Liver (tissue), 9 donors: Measurements from ENCODE around the gene ARR3. TPM values are rescaled to one million over a fixed set of nuclear protein-coding genes. Genes with fewer than 3 reads are reported as not detected.

Source experiments
- DNase-seq: peaks from one replicate; pipeline ENCODE4 v3.0.0-alpha.2; 2017; ENCODE audit warnings: low spot score
- H3K27ac ChIP-seq, 2 donors: one replicate each; pipeline ENCODE4 v1.7.0; 2013; ENCODE audit warnings: inconsistent platforms in 2 of 2, low read length in 2 of 2, control low read depth in 1 of 2, low read depth in 1 of 2, mild to moderate bottlenecking in 1 of 2
- H3K27me3 ChIP-seq, 4 donors: one replicate each; pipeline versions ENCODE4 v1.6.1 to v1.7.0; 2013; ENCODE audit warnings: low read length in 3 of 4, inconsistent platforms in 1 of 4, mild to moderate bottlenecking in 1 of 4, moderate library complexity in 1 of 4; ENCODE audit not compliant: control insufficient read depth in 4 of 4, insufficient read depth in 4 of 4
- H3K36me3 ChIP-seq, 4 donors: one replicate each; pipeline versions ENCODE4 v1.6.1 to v1.7.0; 2013; ENCODE audit warnings: low read length in 3 of 4, mild to moderate bottlenecking in 3 of 4, low read depth in 1 of 4, moderate library complexity in 1 of 4; ENCODE audit not compliant: control insufficient read depth in 4 of 4, insufficient read depth in 3 of 4
- H3K4me1 ChIP-seq, 4 donors: one replicate each; pipeline versions ENCODE4 v1.6.1 to v1.7.0; 2013; ENCODE audit warnings: low read length in 3 of 4, mild to moderate bottlenecking in 3 of 4, moderate library complexity in 1 of 4; ENCODE audit not compliant: control insufficient read depth in 4 of 4, insufficient read depth in 4 of 4
- H3K4me3 ChIP-seq, 3 donors: one replicate each; pipeline versions ENCODE4 v1.6.1 to v1.7.0; 2013; ENCODE audit warnings: low read length in 3 of 3, control low read depth in 1 of 3, low read depth in 1 of 3, mild to moderate bottlenecking in 1 of 3
- H3K9ac ChIP-seq, 2 donors: one replicate each; pipeline ENCODE4 v1.7.0; 2013; ENCODE audit warnings: low read length in 2 of 2, mild to moderate bottlenecking in 2 of 2, moderate library complexity in 2 of 2, control low read depth in 1 of 2, low read depth in 1 of 2
- H3K9me3 ChIP-seq, 4 donors: one replicate each; pipeline versions ENCODE4 v1.6.1 to v1.7.0; 2013; ENCODE audit warnings: low read length in 3 of 4; ENCODE audit not compliant: control insufficient read depth in 4 of 4
- ATF3 ChIP-seq: IDR thresholded peaks from 2 replicates; pipeline ENCODE4 v1.6.1; 2016; ENCODE audit warnings: antibody characterized with exemption
- EGR1 ChIP-seq, 2 donors: IDR thresholded peaks; 2 replicates each; pipeline ENCODE4 v1.6.1; 2016 to 2018; ENCODE audit warnings: antibody characterized with exemption in 2 of 2, low read depth in 2 of 2
- FOXA1 ChIP-seq: IDR thresholded peaks from 2 replicates; pipeline ENCODE4 v1.6.1; 2016; ENCODE audit warnings: antibody characterized with exemption
- FOXA2 ChIP-seq: IDR thresholded peaks from 2 replicates; pipeline ENCODE4 v1.6.1; 2016; ENCODE audit warnings: antibody characterized with exemption
- GABPA ChIP-seq, 2 donors: IDR thresholded peaks in 1 of 2; conservative IDR thresholded peaks in 1 of 2; 2 replicates each; pipeline ENCODE4 v1.6.1; 2016; ENCODE audit warnings: antibody characterized with exemption in 2 of 2, mild to moderate bottlenecking in 1 of 2, moderate library complexity in 1 of 2
- HNF4A ChIP-seq, 2 donors: conservative IDR thresholded peaks; 2 replicates each; pipeline ENCODE4 v1.6.1; 2016; ENCODE audit warnings: antibody characterized with exemption in 2 of 2, mild to moderate bottlenecking in 2 of 2
- HNF4G ChIP-seq: IDR thresholded peaks from 2 replicates; pipeline ENCODE4 v1.6.1; 2016; ENCODE audit warnings: antibody characterized with exemption
- JUND ChIP-seq, 2 donors: IDR thresholded peaks; 2 replicates each; pipeline ENCODE4 v1.6.1; 2016; ENCODE audit warnings: antibody characterized with exemption in 2 of 2
- MAX ChIP-seq: IDR thresholded peaks from 2 replicates; pipeline ENCODE4 v1.6.1; 2016; ENCODE audit warnings: antibody characterized with exemption
- NR2F2 ChIP-seq: IDR thresholded peaks from 2 replicates; pipeline ENCODE4 v1.6.1; 2016; ENCODE audit warnings: antibody characterized with exemption
- RAD21 ChIP-seq, 2 donors: IDR thresholded peaks; 2 replicates each; pipeline ENCODE4 v1.6.1; 2016; ENCODE audit warnings: antibody characterized with exemption in 2 of 2, mild to moderate bottlenecking in 2 of 2
- REST ChIP-seq: IDR thresholded peaks from 2 replicates; pipeline ENCODE4 v1.6.1; 2016; ENCODE audit warnings: antibody characterized with exemption, mild to moderate bottlenecking
- RXRA ChIP-seq, 2 donors: IDR thresholded peaks; 2 replicates each; pipeline ENCODE4 v1.6.1; 2017 to 2018; ENCODE audit warnings: antibody characterized with exemption in 2 of 2, mild to moderate bottlenecking in 1 of 2
- SP1 ChIP-seq: IDR thresholded peaks from 2 replicates; pipeline ENCODE4 v1.6.1; 2018; ENCODE audit warnings: antibody characterized with exemption, mild to moderate bottlenecking
- TAF1 ChIP-seq: conservative IDR thresholded peaks from 2 replicates; pipeline ENCODE4 v1.6.1; 2016; ENCODE audit warnings: antibody characterized with exemption, mild to moderate bottlenecking
- YY1 ChIP-seq: IDR thresholded peaks from 2 replicates; pipeline ENCODE4 v1.6.1; 2016; ENCODE audit warnings: antibody characterized with exemption, mild to moderate bottlenecking
- ZBTB33 ChIP-seq: IDR thresholded peaks from 2 replicates; pipeline ENCODE4 v1.6.1; 2016; ENCODE audit warnings: antibody characterized with exemption
- WGBS: extraction: QIAGEN DNeasy Blood & Tissue Kit; methylation state at CpG from one replicate; pipeline ENCODE4 v1.1.7; 2013; 5-methylcytosine and 5-hydroxymethylcytosine counted together
- polyA plus RNA-seq, 2 donors: library from polyadenylated mRNA; stranded (reverse) in 1 of 2; unstranded in 1 of 2; fragments of 200-250 nt in 1 of 2; fragments of >200 nt in 1 of 2; fragmentation: Nextera tagmentation in 1 of 2; extraction: Ambion mirVana in 1 of 2; gene quantifications; one replicate each; pipeline versions ENCODE4 v1.2.1 to v1.2.3, GENCODE V29; 2013 to 2015
- total RNA-seq, 2 donors: library from RNA; depleted of rRNA; stranded (reverse); fragments of >200 nt; gene quantifications; one replicate each; pipeline ENCODE4 v1.2.3, GENCODE V29; 2014
- TF ChIP-seq, protein P1 (sequence below): fragments of 150-350 bp; IDR thresholded peaks from 2 replicates; pipeline ENCODE4 v1.5.1; 2017; ENCODE audit warnings: improper control_type of control experiment, low read depth, low read length; ENCODE audit not compliant: missing input control
- donor health status: healthy.
- donor health status: healthy.
- donor health status: healthy.
- donor health status: healthy.
- donor health status: healthy.

Gene ARR3
- total and polyA plus RNA-seq, 4 donors = not detected

DNA sequence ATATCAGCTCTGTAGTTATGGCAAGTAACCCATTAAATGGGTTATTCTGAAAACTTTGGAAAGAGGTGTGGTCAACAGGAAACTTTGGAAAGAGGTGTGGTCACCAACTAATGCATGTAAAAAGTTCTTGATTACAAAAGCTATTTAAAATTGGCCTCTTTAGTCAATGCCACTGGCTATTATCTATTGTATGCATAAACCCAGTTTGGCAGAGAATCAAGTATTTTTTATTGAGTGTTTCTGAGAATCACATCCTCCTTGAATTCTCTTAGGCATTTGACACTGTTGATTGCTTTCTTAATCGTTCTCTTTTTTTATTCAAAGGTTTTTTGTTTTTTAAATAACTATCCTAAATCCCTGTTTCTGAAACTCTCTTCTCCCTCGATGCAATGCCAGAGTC lies 15.6 kb upstream of the ARR3 start:
- no peaks in the 10 kb centered on the region for H3K4me1 ChIP-seq
- DNase-seq = no peak
- H3K27me3 ChIP-seq = no peaks in the 10 kb centered on the region
- no peak overlapping the region for H3K4me3 ChIP-seq
- H3K9ac ChIP-seq = no peak overlapping the region
- WGBS = 70% methylated on average over 2 of the region's 2 CpGs
- no peak overlapping the region for H3K27ac ChIP-seq
- TF ChIP-seq MAX (no peak), ATF3 (no peak), FOXA2 (no peak), ZBTB33 (no peak), RXRA (IDR thresholded peaks at IDR 0.05) (no peak), EGR1 (IDR thresholded peaks at IDR 0.05; ENCODE audit: low read depth in 2 of 2) (no peak), SP1 (no peak), TAF1 (no peak), REST (no peak), JUND (IDR thresholded peaks at IDR 0.05) (no peak), NR2F2 (no peak), HNF4A (conservative IDR thresholded peaks at IDR 0.05) (no peak), HNF4G (no peak), GABPA (IDR thresholded peaks at IDR 0.05 in 1 of 2, conservative IDR thresholded peaks at IDR 0.05 in 1 of 2) (no peak), FOXA1 (no peak), RAD21 (IDR thresholded peaks at IDR 0.05) (no peak), YY1 (no peak)
- TF ChIP-seq, protein P1, sequence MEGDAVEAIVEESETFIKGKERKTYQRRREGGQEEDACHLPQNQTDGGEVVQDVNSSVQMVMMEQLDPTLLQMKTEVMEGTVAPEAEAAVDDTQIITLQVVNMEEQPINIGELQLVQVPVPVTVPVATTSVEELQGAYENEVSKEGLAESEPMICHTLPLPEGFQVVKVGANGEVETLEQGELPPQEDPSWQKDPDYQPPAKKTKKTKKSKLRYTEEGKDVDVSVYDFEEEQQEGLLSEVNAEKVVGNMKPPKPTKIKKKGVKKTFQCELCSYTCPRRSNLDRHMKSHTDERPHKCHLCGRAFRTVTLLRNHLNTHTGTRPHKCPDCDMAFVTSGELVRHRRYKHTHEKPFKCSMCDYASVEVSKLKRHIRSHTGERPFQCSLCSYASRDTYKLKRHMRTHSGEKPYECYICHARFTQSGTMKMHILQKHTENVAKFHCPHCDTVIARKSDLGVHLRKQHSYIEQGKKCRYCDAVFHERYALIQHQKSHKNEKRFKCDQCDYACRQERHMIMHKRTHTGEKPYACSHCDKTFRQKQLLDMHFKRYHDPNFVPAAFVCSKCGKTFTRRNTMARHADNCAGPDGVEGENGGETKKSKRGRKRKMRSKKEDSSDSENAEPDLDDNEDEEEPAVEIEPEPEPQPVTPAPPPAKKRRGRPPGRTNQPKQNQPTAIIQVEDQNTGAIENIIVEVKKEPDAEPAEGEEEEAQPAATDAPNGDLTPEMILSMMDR = no peak
- H3K9me3 ChIP-seq = no peaks in the 10 kb centered on the region
- H3K36me3 ChIP-seq = no peaks in the 10 kb centered on the region
